GM23248 (cell line): ENCODE data around the gene ARHGAP10.

Experiments
- EZH2 ChIP-seq: fragments of 200-600 bp; sonication (generic); IDR thresholded peaks from 2 replicates; pipeline ENCODE4 v1.6.1; 2018; ENCODE audit warnings: antibody characterized with exemption, mild to moderate bottlenecking; ENCODE audit not compliant: insufficient read depth, poor library complexity, severe bottlenecking
- EZH2phosphoT487 ChIP-seq: fragments of 200-600 bp; sonication (generic); IDR thresholded peaks from 2 replicates; pipeline ENCODE4 v1.6.1; 2018; ENCODE audit warnings: antibody characterized with exemption, moderate library complexity, mild to moderate bottlenecking, low read depth; ENCODE audit not compliant: insufficient read depth

DNA sequence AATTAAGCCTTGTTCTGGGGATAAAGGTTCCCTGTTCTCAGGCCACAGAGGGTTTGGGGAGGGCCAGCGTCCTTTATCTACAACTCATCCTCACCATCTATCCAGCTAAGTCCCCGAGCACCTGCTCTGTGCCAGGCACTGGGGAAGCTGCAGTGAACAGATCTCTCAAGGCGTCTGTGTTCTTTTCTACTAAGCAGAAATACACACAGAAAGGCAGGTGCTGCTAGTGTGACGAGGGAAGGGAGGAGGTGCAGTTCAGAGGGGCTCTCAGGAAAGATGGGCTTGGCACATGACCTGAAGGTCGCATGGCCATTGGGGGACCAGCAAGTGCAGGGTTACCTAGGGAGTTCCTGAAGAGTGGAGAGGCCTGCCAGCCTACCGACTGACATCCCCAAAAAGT is 358.1 kb downstream of the ARHGAP10 start:
- TF ChIP-seq EZH2 (no peak), EZH2phosphoT487 (no peak)
